Metanephros (tissue), 1 donor: ENCODE measurements around the gene SLC22A12. TPM values are rescaled to one million over a fixed set of nuclear protein-coding genes. Genes with fewer than 3 reads are reported as not detected.

Experiments used
- total RNA-seq: library from RNA; depleted of rRNA; stranded (reverse); fragments of >200 nt; gene quantifications from one replicate; pipeline ENCODE4 v1.2.3, GENCODE V29; 2014

The SLC22A12 gene
- total RNA-seq: 4.6 TPM

DNA sequence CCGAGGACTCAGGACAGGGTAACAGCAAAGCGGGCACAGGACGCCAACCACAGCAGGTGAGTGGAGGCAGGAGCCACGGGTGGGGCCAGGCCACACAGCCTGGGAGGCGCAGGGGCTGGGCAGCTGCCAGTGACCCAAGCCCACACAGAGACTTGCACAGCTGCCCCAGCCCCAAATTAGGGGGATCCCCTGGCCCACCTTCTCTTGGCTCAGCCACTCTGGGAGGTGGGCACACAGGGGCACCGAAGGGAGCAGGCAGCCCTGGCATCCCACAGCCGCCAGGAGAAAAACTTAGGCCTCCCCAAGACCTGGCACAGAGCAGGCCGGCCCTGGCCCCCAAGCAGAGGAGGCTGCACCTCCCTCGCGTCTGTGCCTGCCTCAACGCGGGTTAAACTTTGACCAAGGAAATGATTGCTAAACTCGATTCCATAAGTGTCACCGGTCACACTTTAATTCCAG lies at the start of gene SLC22A12:
Gene SLC22A12, plus strand, starts transcription at position 458 of the 459 bp plus-strand sequence. CDS start 337 bp downstream, outside the sequence.

Other genes starting within 250 kb of the SLC22A12 start
- 16.8 TPM for gene RPS6KA4, start 232.1 kb upstream of the SLC22A12 start, total RNA-seq
- gene SLC22A11, start 35.3 kb upstream of the SLC22A12 start, total RNA-seq: 18.3 TPM
- gene NRXN2, start 132.0 kb downstream of the SLC22A12 start, total RNA-seq: 33.2 TPM
- 14.9 TPM for gene RASGRP2, start 152.9 kb downstream of the SLC22A12 start, total RNA-seq
- 136 TPM for gene PYGM, start 168.8 kb downstream of the SLC22A12 start, total RNA-seq
- gene SF1, start 187.3 kb downstream of the SLC22A12 start, total RNA-seq: 149 TPM
- 23.6 TPM for gene MAP4K2, start 212.0 kb downstream of the SLC22A12 start, total RNA-seq
- 31.8 TPM for gene MEN1, start 219.3 kb downstream of the SLC22A12 start, total RNA-seq